WTC11 (cell line): ENCODE data around the gene OTOS. TPM values are rescaled to one million over a fixed set of nuclear protein-coding genes. Genes with fewer than 3 reads are reported as not detected.

Experiments
- ATAC-seq: fragments of 200-7000 bp; cut with Tn5 transposase; 2 replicates; pipeline ENCODE4 v1.10.0; 2021; ENCODE audit warnings: mild to moderate bottlenecking, moderate library complexity
- CTCF ChIA-PET: fragments of 300-600 bp; sonication (Branson Sonifier 250); formaldehyde crosslinking; loops from one replicate; lab custom pipeline; 2021; ENCODE audit warnings: antibody characterized with exemption; lab: Charles Lee
- POLR2A ChIA-PET: fragments of 350-600 bp; sonication (Branson Sonifier 250); formaldehyde crosslinking; loops from one replicate; lab custom pipeline; 2021; ENCODE audit warnings: antibody characterized with exemption; lab: Charles Lee
- DNase-seq: peaks from one replicate; pipeline ENCODE4 v3.0.0; 2021; ENCODE audit warnings: low spot score
- H3K27ac Mint-ChIP-seq: 2 replicates; pipeline ENCODE4 v1.8.0; 2021; ENCODE audit warnings: mixed read lengths
- H3K27me3 Mint-ChIP-seq: 2 replicates; pipeline ENCODE4 v1.8.0; 2021; ENCODE audit warnings: low read depth, mild to moderate bottlenecking, moderate library complexity, mixed read lengths
- H3K36me3 Mint-ChIP-seq: 2 replicates; pipeline ENCODE4 v1.8.0; 2021; ENCODE audit warnings: mixed read lengths
- H3K4me1 Mint-ChIP-seq: 2 replicates; pipeline ENCODE4 v1.8.0; 2022; ENCODE audit warnings: mixed read lengths
- H3K4me3 Mint-ChIP-seq: 2 replicates; pipeline ENCODE4 v1.8.0; 2021; ENCODE audit warnings: mild to moderate bottlenecking, moderate library complexity, mixed read lengths
- H3K9me3 Mint-ChIP-seq: 2 replicates; pipeline ENCODE4 v1.8.0; 2021; ENCODE audit warnings: mixed read lengths
- ATF6 ChIP-seq: sonication (generic); formaldehyde crosslinking; IDR thresholded peaks from 2 replicates; pipeline ENCODE4 v1.8.1; 2023; ENCODE audit warnings: mild to moderate bottlenecking, missing genetic modification reagents
- CDX4 ChIP-seq: fragments of 250-450 bp; sonication (Bioruptor Pico); IDR thresholded peaks from 2 replicates; pipeline ENCODE4 v1.9.0; 2021; ENCODE audit warnings: moderate library complexity, mild to moderate bottlenecking, inconsistent platforms, borderline replicate concordance
- CREM ChIP-seq: sonication (generic); formaldehyde crosslinking; IDR thresholded peaks from 2 replicates; pipeline ENCODE4 v1.8.1; 2022; ENCODE audit warnings: mild to moderate bottlenecking, missing genetic modification reagents, moderate library complexity
- CTCF ChIP-seq: fragments of 200-600 bp; IDR thresholded peaks from 2 replicates; pipeline ENCODE4 v1.8.0; 2022; ENCODE audit warnings: antibody characterized with exemption
- FOXP4 ChIP-seq: sonication (generic); formaldehyde crosslinking; IDR thresholded peaks from 2 replicates; pipeline ENCODE4 v1.8.0; 2022; ENCODE audit warnings: mild to moderate bottlenecking, missing genetic modification reagents
- GABPB1 ChIP-seq: sonication (generic); formaldehyde crosslinking; IDR thresholded peaks from 2 replicates; pipeline ENCODE4 v1.8.1; 2023; ENCODE audit warnings: mild to moderate bottlenecking, missing genetic modification reagents
- NFATC4 ChIP-seq: fragments of 250-450 bp; sonication (Bioruptor Pico); IDR thresholded peaks from 2 replicates; pipeline ENCODE4 v1.9.0; 2021; ENCODE audit warnings: mild to moderate bottlenecking
- NR1H2 ChIP-seq: sonication (generic); formaldehyde crosslinking; IDR thresholded peaks from 2 replicates; pipeline ENCODE4 v1.9.0; 2021; ENCODE audit warnings: mild to moderate bottlenecking, moderate library complexity, missing genetic modification reagents
- PRDM15 ChIP-seq: sonication (generic); formaldehyde crosslinking; IDR thresholded peaks from 2 replicates; pipeline ENCODE4 v1.8.0; 2022; ENCODE audit warnings: missing genetic modification reagents
- PRRX2 ChIP-seq: fragments of 250-450 bp; sonication (Bioruptor Pico); IDR thresholded peaks from 2 replicates; pipeline ENCODE4 v1.8.0; 2021; ENCODE audit warnings: mild to moderate bottlenecking
- TEAD4 ChIP-seq: sonication (generic); formaldehyde crosslinking; IDR thresholded peaks from 2 replicates; pipeline ENCODE4 v1.8.0; 2022; ENCODE audit warnings: mild to moderate bottlenecking, missing genetic modification reagents
- ZNF317 ChIP-seq: sonication (generic); formaldehyde crosslinking; IDR thresholded peaks from 2 replicates; pipeline ENCODE4 v1.8.1; 2023; ENCODE audit warnings: low read depth, mild to moderate bottlenecking, moderate library complexity, missing genetic modification reagents, borderline replicate concordance
- ZNF671 ChIP-seq: fragments of 250-450 bp; sonication (Bioruptor Pico); IDR thresholded peaks from 2 replicates; pipeline ENCODE4 v1.8.0; 2021; ENCODE audit warnings: mild to moderate bottlenecking
- ZSCAN18 ChIP-seq: fragments of 250-450 bp; sonication (Bioruptor Pico); IDR thresholded peaks from 2 replicates; pipeline ENCODE4 v2.1.2; 2022; ENCODE audit warnings: mild to moderate bottlenecking, moderate library complexity
- total RNA-seq: library from RNA; stranded (reverse); gene quantifications from 3 replicates; pipeline ENCODE4 v1.2.3, GENCODE V29; 2021

The OTOS gene
- total RNA-seq, 1 experiment from 2014 or later, result not detected

- no peak for DNase-seq
- no peak overlapping the region for H3K4me3 Mint-ChIP-seq
- ATAC-seq, result no peak
- TF ChIP-seq CREM (no peak), TEAD4 (CRISPR knock-in tag) (no peak)
- no peak overlapping the region for H3K27ac Mint-ChIP-seq
- H3K36me3 Mint-ChIP-seq, result peaks cover 20% of the 10 kb centered on the region
- H3K9me3 Mint-ChIP-seq, result peaks cover 34% of the 10 kb centered on the region
- no peaks in the 10 kb centered on the region for H3K4me1 Mint-ChIP-seq
- ChIA-PET CTCF (no interaction called here), POLR2A (no interaction called here)
- peaks cover 12% of the 10 kb centered on the region for H3K27me3 Mint-ChIP-seq
Measured at GRCh38 chr2:240183875-240184590, 43.6 kb upstream of the OTOS start.

- POLR2A ChIA-PET, result no interaction called here
- TF ChIP-seq ATF6 (CRISPR knock-in tag), result no peak
- no peak for TF ChIP-seq NR1H2 (CRISPR knock-in tag)
- TF ChIP-seq FOXP4 (CRISPR knock-in tag), result no peak
- no peak for TF ChIP-seq CTCF
- TF ChIP-seq GABPB1 (CRISPR knock-in tag), result no peak
- TF ChIP-seq, all 79 proteins: peak for 0
- H3K27ac Mint-ChIP-seq, result no peak overlapping the region
Measured at GRCh38 chr2:240183006-240183874, 42.8 kb upstream of the OTOS start.

GRCh38 chr2:240182476-240182875 lies 42.0 kb upstream of the OTOS start:
- Mint-ChIP-seq H3K4me3 (no peak overlapping the region), H3K36me3 (peaks cover 6% of the 10 kb centered on the region; the same call in 1 of the 2 replicates), H3K27ac (no peak overlapping the region), H3K4me1 (no peaks in the 10 kb centered on the region), H3K27me3 (peaks cover 6% of the 10 kb centered on the region), H3K9me3 (peaks cover 18% of the 10 kb centered on the region)
- DNase-seq, result no peak
- no peak for ATAC-seq
- ChIA-PET POLR2A (no interaction called here), CTCF (no interaction called here)
- TF ChIP-seq ZNF671 (CRISPR knock-in tag), result no peak
- TF ChIP-seq CDX4 (CRISPR knock-in tag), result no peak
- TF ChIP-seq PRRX2 (CRISPR knock-in tag), result no peak
- TF ChIP-seq GABPB1 (CRISPR knock-in tag), result no peak
- no peak for TF ChIP-seq ZNF317
- no peak for TF ChIP-seq PRDM15
- TF ChIP-seq ZSCAN18 (CRISPR knock-in tag), result no peak
- no peak for TF ChIP-seq CREM
- no peak for TF ChIP-seq NFATC4 (CRISPR knock-in tag)

More at GRCh38 chr2:240183006-240183874, 42.8 kb upstream of the OTOS start:
- Mint-ChIP-seq H3K36me3 (peaks cover 14% of the 10 kb centered on the region), H3K4me3 (no peak overlapping the region), H3K4me1 (no peaks in the 10 kb centered on the region), H3K27me3 (peaks cover 12% of the 10 kb centered on the region), H3K9me3 (peaks cover 26% of the 10 kb centered on the region)
- DNase-seq (no peak), ATAC-seq (no peak)
- CTCF ChIA-PET, result no interaction called here
